Erythroblast (primary cell): Measurements from ENCODE around the gene PRMT7.

ENCODE experiments used
- GATA1 ChIP-seq: IDR thresholded peaks from 2 replicates; pipeline ENCODE4 v1.6.1; 2011; ENCODE audit warnings: low read depth, mild to moderate bottlenecking, control low read depth, low read length, moderate library complexity
- POLR2A ChIP-seq: IDR thresholded peaks from 2 replicates; pipeline ENCODE4 v1.6.1; 2011; ENCODE audit warnings: mild to moderate bottlenecking, low read length

GRCh38 chr16:68339214-68339613 is 28.4 kb downstream of the PRMT7 start:
- TF ChIP-seq POLR2A = no peak
- TF ChIP-seq GATA1 = no peak
